GM18505 (cell line): Measurements from ENCODE around the gene TBC1D1.
"Not testable (repeated sequence)": the region's sequence is repeated elsewhere in the genome, so short reads cannot be mapped to it uniquely, and the experiment has no call there.

ENCODE experiments used
- ATAC-seq: cut with Tn5 transposase; IDR thresholded peaks from one replicate; pipeline ENCODE4 v1.9.1; 2021; ENCODE audit not compliant: unreplicated experiment
- POLR2A ChIP-seq: IDR thresholded peaks from 4 replicates; pipeline ENCODE4 v1.6.1; 2011; ENCODE audit warnings: borderline replicate concordance; ENCODE audit not compliant: insufficient read depth, insufficient read length; ENCODE audit errors: extremely low read depth

TBC1D1 gene

DNA sequence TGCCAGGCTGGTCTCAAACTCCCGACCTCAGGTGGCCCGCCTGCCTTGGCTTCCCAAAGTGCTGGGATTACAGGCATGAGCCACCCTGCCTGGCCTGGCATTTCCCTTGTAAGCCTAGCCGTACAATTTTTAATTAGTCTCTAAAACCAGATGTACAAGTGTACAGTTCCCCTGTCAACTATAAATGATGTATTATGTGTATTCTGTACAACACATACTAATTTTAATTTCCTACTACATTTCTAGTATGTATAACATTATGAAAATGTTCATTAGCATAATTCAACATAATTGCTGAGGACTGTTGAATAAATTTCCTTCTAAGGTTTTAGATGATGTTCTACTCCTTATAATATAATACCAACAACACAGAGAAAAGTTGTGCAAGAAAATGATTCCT, 27.8 kb downstream of the TBC1D1 start:
- TF ChIP-seq POLR2A = no peak

GRCh38 chr4:37922328-37922727, 31.4 kb downstream of the TBC1D1 start:
- no peak for TF ChIP-seq POLR2A
- ATAC-seq = no peak

More for the DNA sequence above, 27.8 kb downstream of the TBC1D1 start:
- ATAC-seq = no peak

DNA sequence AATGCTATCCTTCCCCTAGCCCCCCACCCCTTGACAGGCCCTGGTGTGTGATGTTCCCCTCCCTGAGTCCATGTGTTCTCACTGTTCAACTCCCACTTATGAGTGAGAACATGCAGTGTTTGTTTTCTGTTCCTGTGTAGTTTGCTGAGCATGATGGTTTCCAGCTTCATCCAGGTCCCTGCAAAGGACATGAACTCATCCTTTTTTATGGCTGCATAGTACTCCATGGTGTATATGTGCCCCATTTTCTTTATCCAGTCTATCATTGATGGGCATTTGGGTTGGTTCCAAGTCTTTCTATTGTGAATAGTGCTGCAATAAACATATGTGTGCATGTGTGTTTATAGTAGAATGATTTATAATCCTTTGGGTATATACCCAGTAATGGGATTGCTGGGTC, 32.2 kb downstream of the TBC1D1 start:
- ATAC-seq = not testable (repeated sequence)

GRCh38 chr4:37924946-37925345, 34.1 kb downstream of the TBC1D1 start:
- TF ChIP-seq POLR2A = no peak
- no peak for ATAC-seq

- TF ChIP-seq POLR2A = no peak
- ATAC-seq = no peak
Measured at GRCh38 chr4:37927434-37927833, 36.5 kb downstream of the TBC1D1 start.

DNA sequence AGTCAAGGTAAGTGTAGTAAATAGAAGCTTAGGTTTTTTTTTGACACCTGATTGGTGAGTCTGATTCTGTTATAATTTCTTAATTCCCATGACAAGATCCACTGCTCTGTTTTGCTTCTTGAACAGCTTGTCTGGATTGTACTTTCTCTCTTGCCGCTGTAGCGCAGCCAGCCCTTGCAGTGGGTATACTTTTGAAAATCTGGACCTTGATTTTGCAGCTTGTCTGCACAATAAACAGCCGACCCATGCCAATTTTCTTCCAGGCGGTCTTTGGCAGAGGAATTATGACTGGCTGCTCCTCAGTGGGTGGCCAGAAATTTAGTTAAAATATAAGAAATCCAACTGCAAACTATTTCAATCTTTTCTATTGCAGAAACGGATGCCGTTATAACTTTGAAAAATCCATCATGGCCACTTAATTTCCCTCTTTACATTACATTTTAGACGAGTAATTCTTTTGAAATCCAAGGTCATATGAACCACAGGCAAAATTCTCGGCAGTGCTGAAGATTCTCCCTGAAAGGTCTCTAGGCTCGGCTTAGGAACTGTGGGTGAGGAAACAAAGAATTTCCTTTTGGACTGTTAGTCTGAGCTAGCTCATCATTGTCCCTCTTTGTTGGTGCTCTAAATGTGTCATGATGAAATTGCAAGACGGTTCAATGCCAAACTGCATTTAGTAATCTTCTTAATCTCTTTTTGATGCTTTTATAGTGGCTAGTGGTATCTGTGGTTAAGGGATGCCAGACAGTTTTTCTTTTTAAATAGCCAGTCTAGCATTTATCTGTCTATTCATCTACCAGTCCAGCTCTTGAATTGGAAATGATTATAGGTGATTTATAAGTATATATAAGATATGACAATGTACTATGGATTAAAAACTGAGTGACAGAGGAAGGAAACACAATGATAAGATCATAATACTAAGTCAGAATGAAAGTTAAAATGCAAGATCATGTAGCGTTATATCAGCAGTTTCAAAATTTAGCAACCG, 37.8 kb downstream of the TBC1D1 start:
- no peak for TF ChIP-seq POLR2A
- ATAC-seq = no peak

- TF ChIP-seq POLR2A = no peak
- no peak for ATAC-seq
Measured at GRCh38 chr4:37934096-37934495, 43.2 kb downstream of the TBC1D1 start.

- ATAC-seq = no peak
- TF ChIP-seq POLR2A = no peak
Measured at GRCh38 chr4:37934609-37935008, 43.7 kb downstream of the TBC1D1 start.

DNA sequence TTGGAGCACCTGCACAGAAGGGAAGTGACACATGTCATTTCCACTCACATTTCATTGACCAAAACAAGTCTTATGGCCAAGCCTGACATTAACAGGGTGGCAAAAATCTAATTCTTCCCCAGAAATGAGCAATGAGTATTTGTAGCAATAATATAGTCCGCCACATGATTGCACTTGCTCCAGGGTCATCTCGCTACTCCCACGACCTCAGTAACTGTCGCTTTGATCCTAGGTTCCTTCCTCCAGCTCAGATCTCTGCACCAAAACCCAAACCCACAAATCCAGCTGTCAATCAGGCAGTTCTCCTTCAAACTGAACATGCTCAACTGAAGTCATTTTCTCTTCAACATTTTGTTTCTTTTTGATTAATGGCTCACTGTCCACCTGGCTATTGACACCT, 44.1 kb downstream of the TBC1D1 start:
- no peak for ATAC-seq
- TF ChIP-seq POLR2A = no peak

GRCh38 chr4:37936889-37937498, 46.1 kb downstream of the TBC1D1 start:
- no peak for ATAC-seq
- no peak for TF ChIP-seq POLR2A

DNA sequence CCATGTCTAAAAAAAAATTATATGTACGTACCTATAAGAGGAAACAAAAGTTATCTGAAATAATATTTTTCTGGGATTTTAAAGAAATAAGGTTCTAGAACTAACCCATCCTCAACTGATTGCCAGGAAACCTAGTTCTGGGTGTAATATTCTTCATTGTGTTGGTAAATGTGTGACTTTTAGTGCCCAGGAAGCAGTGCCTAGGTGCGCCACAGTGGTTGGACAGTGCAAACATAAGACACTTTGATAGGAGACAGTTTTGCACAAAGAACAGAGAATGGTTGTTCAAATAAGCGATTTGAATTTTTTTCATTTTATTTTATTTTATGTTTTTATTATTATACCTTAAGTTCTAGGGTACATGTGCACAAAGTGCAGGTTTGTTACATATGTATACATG, 47.3 kb downstream of the TBC1D1 start:
- ATAC-seq = no peak
- no peak for TF ChIP-seq POLR2A

DNA sequence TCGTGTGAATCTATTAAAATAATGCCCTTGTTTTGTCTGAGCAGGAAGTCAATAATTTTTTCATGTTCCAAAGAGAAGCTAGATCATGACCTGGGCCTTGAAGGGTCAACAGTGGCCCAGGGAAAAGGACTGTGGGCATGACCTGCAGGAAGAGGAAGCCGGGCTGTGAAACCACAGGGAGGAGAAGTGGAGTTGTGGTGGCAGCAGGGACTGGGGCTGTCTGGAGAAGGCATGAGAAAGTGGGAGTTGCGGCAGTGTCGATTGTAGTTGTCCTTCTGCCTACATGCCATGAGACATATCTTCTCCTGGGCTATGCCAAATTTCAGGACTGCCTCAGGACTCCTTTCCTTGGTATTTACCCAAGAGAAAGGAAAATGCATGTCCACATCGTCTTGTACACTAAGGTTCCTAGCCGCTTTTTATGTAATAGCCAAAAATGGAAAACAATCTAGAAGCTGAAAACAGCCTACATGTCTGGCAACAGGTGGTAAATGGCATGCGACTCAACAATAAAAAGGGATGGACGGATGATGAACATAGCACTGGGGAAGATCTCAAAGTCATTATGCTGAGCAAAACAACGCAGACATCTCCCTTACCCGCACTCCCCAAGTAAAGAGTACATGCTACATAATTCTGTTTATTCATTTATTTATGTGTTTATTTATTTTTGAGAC, 55.8 kb downstream of the TBC1D1 start:
- ATAC-seq = no peak

GRCh38 chr4:37948542-37948941, 57.7 kb downstream of the TBC1D1 start:
- TF ChIP-seq POLR2A = no peak
- peak; percentile 58 for ATAC-seq

More for the DNA sequence above, 55.8 kb downstream of the TBC1D1 start:
- no peak for TF ChIP-seq POLR2A
